Iris pigment epithelial cell (primary cell): ENCODE results near the gene FEN1.

Experiments used
- DNase-seq: peaks from one replicate; pipeline ENCODE4 v3.0.0-alpha.2; 2011; ENCODE audit warnings: low read depth

FEN1 gene

GRCh38 chr11:61775106-61775505 lies 17.6 kb upstream of the FEN1 start:
- DNase-seq = no peak

GRCh38 chr11:61775606-61776554 lies 16.8 kb upstream of the FEN1 start:
- DNase-seq = no peak

GRCh38 chr11:61776561-61777075 lies 16.1 kb upstream of the FEN1 start:
- DNase-seq = peak; percentile 80

- DNase-seq = no peak
Measured at GRCh38 chr11:61777234-61778090, 15.2 kb upstream of the FEN1 start.

- DNase-seq = no peak
Measured at GRCh38 chr11:61778357-61778886, 14.3 kb upstream of the FEN1 start.

- no peak for DNase-seq
Measured at GRCh38 chr11:61778920-61779650, 13.6 kb upstream of the FEN1 start.

- no peak for DNase-seq
Measured at GRCh38 chr11:61779666-61780525, 12.8 kb upstream of the FEN1 start.

GRCh38 chr11:61780581-61781162 lies 12.0 kb upstream of the FEN1 start:
- no peak for DNase-seq

- DNase-seq = no peak
Measured at GRCh38 chr11:61781585-61781984, 11.1 kb upstream of the FEN1 start.

GRCh38 chr11:61782299-61782698 lies 10.4 kb upstream of the FEN1 start:
- no peak for DNase-seq

GRCh38 chr11:61782841-61783240 lies 9.9 kb upstream of the FEN1 start:
- DNase-seq = no peak

GRCh38 chr11:61783717-61784505 lies 8.8 kb upstream of the FEN1 start:
- peak; percentile 86 for DNase-seq

- no peak for DNase-seq
Measured at GRCh38 chr11:61784506-61784805, 8.3 kb upstream of the FEN1 start.

GRCh38 chr11:61785837-61786402 lies 6.8 kb upstream of the FEN1 start:
- DNase-seq = no peak

- peak; percentile 79 for DNase-seq
Measured at GRCh38 chr11:61787928-61788491, 4.7 kb upstream of the FEN1 start.

GRCh38 chr11:61791737-61792309 lies 888 bp upstream of the FEN1 start:
- peak; percentile 93 for DNase-seq

- no peak for DNase-seq
Measured at GRCh38 chr11:61793083-61793828, 545 bp downstream of the FEN1 start.

- DNase-seq = no peak
Measured at GRCh38 chr11:61793829-61794204, 1.1 kb downstream of the FEN1 start.
